Gastrocnemius medialis (tissue), 4 donors: ENCODE data around the gene APOL6. TPM values are rescaled to one million over a fixed set of nuclear protein-coding genes. Genes with fewer than 3 reads are reported as not detected.

Experiments
- ATAC-seq, 2 donors: fragments of 150-250 bp; one replicate each; pipeline ENCODE4 v1.9.1; 2016
- DNase-seq, 2 donors: peaks; one replicate each; pipeline ENCODE4 v3.0.0-alpha.2; 2019
- H3K27ac ChIP-seq, 4 donors: fragments of 200-600 bp; sonication (generic); 1 replicate in 1 of 4; 2 replicates in 3 of 4; pipeline ENCODE4 v1.5.1; 2016 to 2018; ENCODE audit warnings: mild to moderate bottlenecking in 2 of 4, moderate library complexity in 1 of 4
- H3K27me3 ChIP-seq, 3 donors: fragments of 200-600 bp; sonication (generic) in 2 of 3; 1 replicate in 1 of 3; 2 replicates in 2 of 3; pipeline versions ENCODE4 v1.5.1 to v1.6.0; 2016 to 2019; ENCODE audit warnings: mild to moderate bottlenecking in 1 of 3, moderate library complexity in 1 of 3
- H3K36me3 ChIP-seq, 2 donors: fragments of 200-600 bp; sonication (generic) in 1 of 2; one replicate each; pipeline ENCODE4 v1.5.1; 2017 to 2018
- H3K4me1 ChIP-seq, 2 donors: fragments of 200-600 bp; sonication (generic) in 1 of 2; one replicate each; pipeline ENCODE4 v1.5.1; 2016 to 2017; ENCODE audit warnings: mild to moderate bottlenecking in 2 of 2
- H3K4me3 ChIP-seq, 4 donors: fragments of 200-600 bp; sonication (generic) in 3 of 4; 1 replicate in 1 of 4; 2 replicates in 3 of 4; pipeline ENCODE4 v1.5.1; 2016 to 2019; ENCODE audit warnings: mild to moderate bottlenecking in 2 of 4
- H3K9me3 ChIP-seq, 3 donors: fragments of 200-600 bp; sonication (generic) in 2 of 3; 1 replicate in 1 of 3; 2 replicates in 2 of 3; pipeline ENCODE4 v1.5.1; 2016 to 2019
- POLR2A ChIP-seq, 2 donors: fragments of 450-650 bp; IDR thresholded peaks; one replicate each; pipeline ENCODE4 v1.6.1; 2017; ENCODE audit warnings: antibody characterized with exemption in 2 of 2, mild to moderate bottlenecking in 2 of 2, moderate library complexity in 2 of 2
- in situ Hi-C, 4 donors: fragments of 200-750 bp; cut with MboI; loops; one replicate each; pipeline versions ENCODE4 v1.15.0 to v1.8.0; 2017; ENCODE audit warnings: low sequenced_read_pairs in 4 of 4
- intact Hi-C: fragments of 100-400 bp; cut with DNase I; formaldehyde crosslinking; loops from one replicate; pipeline ENCODE4 v1.15.1; 2023; ENCODE audit warnings: low total_unique reads
- total RNA-seq, 4 donors: library from RNA; depleted of rRNA; stranded (reverse); fragments of >200 nt; gene quantifications; one replicate each; pipeline versions ENCODE4 v1.1.0 to v1.2.3, GENCODE V29; 2016
- TF ChIP-seq, protein P1 (sequence below), 5 experiments: fragments of 450-650 bp in 3 of 5; fragments of 200-600 bp in 2 of 5; sonication (generic) in 2 of 5; IDR thresholded peaks in 4 of 5; conservative IDR thresholded peaks in 1 of 5; 1 replicate in 4 of 5; 2 replicates in 1 of 5; pipeline ENCODE4 v1.5.1; 2016 to 2019; ENCODE audit warnings: antibody characterized with exemption in 5 of 5, mild to moderate bottlenecking in 3 of 5, moderate library complexity in 3 of 5

APOL6 gene, protein sequence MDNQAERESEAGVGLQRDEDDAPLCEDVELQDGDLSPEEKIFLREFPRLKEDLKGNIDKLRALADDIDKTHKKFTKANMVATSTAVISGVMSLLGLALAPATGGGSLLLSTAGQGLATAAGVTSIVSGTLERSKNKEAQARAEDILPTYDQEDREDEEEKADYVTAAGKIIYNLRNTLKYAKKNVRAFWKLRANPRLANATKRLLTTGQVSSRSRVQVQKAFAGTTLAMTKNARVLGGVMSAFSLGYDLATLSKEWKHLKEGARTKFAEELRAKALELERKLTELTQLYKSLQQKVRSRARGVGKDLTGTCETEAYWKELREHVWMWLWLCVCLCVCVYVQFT
- total RNA-seq, result 1 to 10 TPM; 1.5 to 4.5 (median 2.9) TPM

DNA sequence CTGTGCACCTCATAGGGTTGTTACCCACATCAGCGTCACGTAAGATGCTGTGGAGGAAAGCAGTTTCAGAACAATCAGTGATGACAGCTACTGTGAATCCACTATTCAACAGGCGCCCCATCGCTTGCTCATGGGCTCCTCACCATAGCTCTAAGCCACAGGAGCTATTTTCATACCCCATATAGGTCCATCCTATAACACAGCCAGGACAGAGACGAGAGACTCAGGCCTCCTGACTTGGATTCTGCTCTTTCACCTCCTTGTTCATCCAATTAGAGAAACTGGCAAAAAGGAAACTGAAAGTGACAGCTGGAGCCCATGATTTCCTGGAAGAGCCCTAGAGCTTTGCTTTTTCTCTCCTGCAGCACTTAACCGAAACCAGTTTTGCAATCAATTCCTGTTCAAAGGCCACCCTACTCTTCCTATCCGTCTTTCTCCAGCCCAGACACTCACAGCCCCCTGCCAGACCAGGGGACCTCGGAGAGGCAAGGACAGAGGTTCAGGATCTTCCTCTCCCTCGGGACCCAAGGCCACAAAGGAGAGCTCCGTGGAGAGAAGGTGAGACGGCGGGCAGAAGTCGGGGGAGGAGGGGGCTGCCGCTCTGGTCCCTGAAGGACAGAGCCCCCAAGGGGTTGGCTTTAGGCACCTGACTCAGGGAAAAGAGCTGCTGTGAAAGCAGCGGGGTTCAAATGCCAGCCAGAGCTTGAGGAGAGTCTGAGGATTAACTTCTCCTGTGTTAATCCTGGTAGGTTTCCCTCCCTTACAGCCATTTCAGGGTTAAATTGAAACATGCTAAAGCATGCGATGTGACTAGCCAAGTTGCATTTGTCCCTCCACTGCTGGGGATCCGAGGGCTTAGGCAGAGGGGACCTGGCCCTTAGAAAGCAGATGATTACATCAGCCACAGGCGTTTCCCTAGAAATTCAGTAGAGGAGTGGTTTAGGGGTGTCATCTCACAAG lies at the start of gene APOL6:
Gene APOL6 (plus strand): TSS at position 381 of the 960 bp plus-strand sequence. CDS start 7,980 bp downstream, outside the sequence.
- in situ Hi-C loops, result loop anchor here in 1 of 4 donors (25.0 kb wide), 1 partner anchor 264 kb away; no protein-coding TSS in a partner anchor
- peak; percentile 70 to 86 for ATAC-seq

DNA sequence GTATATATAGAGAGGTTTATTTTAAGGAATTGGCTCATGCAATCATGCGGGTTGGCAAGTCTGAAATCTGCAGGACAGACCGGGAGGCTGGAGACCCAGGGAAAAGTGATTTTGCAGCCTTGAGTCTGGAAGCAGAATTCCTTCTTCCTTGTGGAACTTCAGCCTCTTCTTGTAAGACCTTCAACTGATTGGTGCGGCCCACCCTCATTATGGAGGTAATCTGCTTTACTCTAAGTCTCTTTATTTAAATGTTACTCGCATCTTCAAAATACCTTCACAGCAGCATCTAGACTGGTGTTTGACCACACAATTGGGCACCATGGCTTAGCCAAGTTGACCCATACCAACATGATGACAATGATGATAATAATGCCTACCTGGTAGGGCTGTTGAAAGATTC lies 48.9 kb upstream of the APOL6 start:
- H3K27ac ChIP-seq, result peak overlapping the region; percentile 90 to 99 (median 96)

More for the DNA sequence above, at the start of gene APOL6:
- intact Hi-C loops, result no loop called here
- Histone ChIP-seq H3K9me3 (no peaks in the 10 kb centered on the region), H3K27ac (peak within 1 kb of the TSS; percentile 78 to 89 (median 87)), H3K4me3 (peak within 1 kb of the TSS; percentile 63 to 83 (median 74)), H3K36me3 (no peaks in the 10 kb centered on the region), H3K4me1 (peaks cover 31 to 39% of the 10 kb centered on the region in 2 donors), H3K27me3 (no peaks in the 10 kb centered on the region)
- no peak for TF ChIP-seq POLR2A (IDR thresholded peaks at IDR 0.05)
- TF ChIP-seq, protein P1, sequence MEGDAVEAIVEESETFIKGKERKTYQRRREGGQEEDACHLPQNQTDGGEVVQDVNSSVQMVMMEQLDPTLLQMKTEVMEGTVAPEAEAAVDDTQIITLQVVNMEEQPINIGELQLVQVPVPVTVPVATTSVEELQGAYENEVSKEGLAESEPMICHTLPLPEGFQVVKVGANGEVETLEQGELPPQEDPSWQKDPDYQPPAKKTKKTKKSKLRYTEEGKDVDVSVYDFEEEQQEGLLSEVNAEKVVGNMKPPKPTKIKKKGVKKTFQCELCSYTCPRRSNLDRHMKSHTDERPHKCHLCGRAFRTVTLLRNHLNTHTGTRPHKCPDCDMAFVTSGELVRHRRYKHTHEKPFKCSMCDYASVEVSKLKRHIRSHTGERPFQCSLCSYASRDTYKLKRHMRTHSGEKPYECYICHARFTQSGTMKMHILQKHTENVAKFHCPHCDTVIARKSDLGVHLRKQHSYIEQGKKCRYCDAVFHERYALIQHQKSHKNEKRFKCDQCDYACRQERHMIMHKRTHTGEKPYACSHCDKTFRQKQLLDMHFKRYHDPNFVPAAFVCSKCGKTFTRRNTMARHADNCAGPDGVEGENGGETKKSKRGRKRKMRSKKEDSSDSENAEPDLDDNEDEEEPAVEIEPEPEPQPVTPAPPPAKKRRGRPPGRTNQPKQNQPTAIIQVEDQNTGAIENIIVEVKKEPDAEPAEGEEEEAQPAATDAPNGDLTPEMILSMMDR (IDR thresholded peaks at IDR 0.05 in 4 of 5, conservative IDR thresholded peaks at IDR 0.05 in 1 of 5), result no peak
- DNase-seq, result peak in 1 of 2 donors; percentile 16

DNA sequence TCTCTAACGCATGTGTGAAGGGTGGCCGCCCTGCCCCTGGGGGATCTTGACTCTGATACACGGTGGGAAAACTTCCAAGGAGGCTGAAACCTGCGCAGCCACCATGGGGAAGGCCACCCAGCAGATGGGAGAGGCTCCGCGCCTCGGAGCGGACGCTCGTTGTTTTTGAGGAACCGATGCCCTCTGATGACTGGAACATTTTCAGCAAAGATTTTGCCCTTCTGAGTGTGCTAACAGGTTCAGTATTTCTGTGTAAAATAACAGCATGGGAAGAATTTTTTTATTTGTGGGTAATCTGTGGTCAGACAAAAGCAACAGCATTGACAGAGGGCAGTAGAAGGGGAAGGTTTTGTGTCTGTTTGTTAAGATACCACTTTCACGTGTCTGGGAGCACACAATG lies 47.8 kb upstream of the APOL6 start:
- peaks cover 36 to 48% of the 10 kb centered on the region in 2 donors for H3K4me1 ChIP-seq
- in situ Hi-C loops (no loop called here), intact Hi-C loops (no loop called here)
- H3K4me3 ChIP-seq, result no peak overlapping the region
- TF ChIP-seq, protein P1 (IDR thresholded peaks at IDR 0.05 in 4 of 5, conservative IDR thresholded peaks at IDR 0.05 in 1 of 5), result no peak
- no peak for TF ChIP-seq POLR2A (IDR thresholded peaks at IDR 0.05)
- no peak for ATAC-seq
- no peaks in the 10 kb centered on the region for H3K36me3 ChIP-seq
- no peaks in the 10 kb centered on the region for H3K27me3 ChIP-seq
- H3K27ac ChIP-seq, result peak overlapping the region; percentile 90 to 99 (median 96)
- DNase-seq, result peak in 1 of 2 donors; percentile 23
- no peaks in the 10 kb centered on the region for H3K9me3 ChIP-seq

More for the DNA sequence above, 48.9 kb upstream of the APOL6 start:
- intact Hi-C loops, result no loop called here
- peaks cover 43 to 54% of the 10 kb centered on the region in 2 donors for H3K4me1 ChIP-seq
- no peaks in the 10 kb centered on the region for H3K9me3 ChIP-seq
- in situ Hi-C loops, result loop anchor here in 2 of 4 donors (25.0 kb wide), 1 partner anchor 262 kb away; no protein-coding TSS in a partner anchor
- H3K27me3 ChIP-seq, result no peaks in the 10 kb centered on the region
- H3K4me3 ChIP-seq, result no peak overlapping the region
- no peaks in the 10 kb centered on the region for H3K36me3 ChIP-seq
- DNase-seq (peak in 1 of 2 donors; percentile 13), ATAC-seq (no peak)
- TF ChIP-seq, protein P1 (IDR thresholded peaks at IDR 0.05 in 4 of 5, conservative IDR thresholded peaks at IDR 0.05 in 1 of 5), result no peak
- TF ChIP-seq POLR2A (IDR thresholded peaks at IDR 0.05), result no peak

DNA sequence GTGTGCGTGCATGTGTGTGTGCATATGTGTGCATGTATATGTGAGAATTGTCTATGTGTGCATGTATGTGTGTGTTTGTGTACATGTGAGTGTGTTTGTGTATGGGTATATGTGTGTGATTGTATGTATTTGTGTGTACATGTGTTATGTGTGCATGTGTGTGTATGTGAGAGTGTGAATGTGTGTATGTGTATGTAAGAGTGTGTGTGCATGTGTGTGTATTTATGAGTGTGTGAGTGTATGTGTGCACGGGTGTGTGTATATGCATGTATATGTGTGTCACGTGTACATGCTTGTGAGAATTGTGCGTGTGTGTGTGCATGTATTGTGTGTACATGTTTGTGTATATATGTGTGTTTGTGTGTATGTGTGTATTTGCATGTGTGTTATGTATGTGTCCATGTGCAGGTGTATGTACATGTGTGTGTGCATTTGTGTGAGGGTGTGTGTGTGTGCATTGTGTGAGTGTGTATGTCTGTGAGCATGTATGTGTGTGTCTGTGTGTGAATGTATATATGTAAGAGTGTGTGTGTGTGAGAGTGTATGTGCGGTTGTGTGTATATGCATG lies 47.1 kb upstream of the APOL6 start:
- in situ Hi-C loops, result no loop called here
- Histone ChIP-seq H3K27ac (peak overlapping the region; percentile 92 to 97 (median 97)), H3K27me3 (no peaks in the 10 kb centered on the region), H3K9me3 (no peaks in the 10 kb centered on the region), H3K4me1 (peaks cover 42 to 47% of the 10 kb centered on the region in 2 donors), H3K4me3 (no peak overlapping the region), H3K36me3 (no peaks in the 10 kb centered on the region)
- intact Hi-C loops, result no loop called here
- ATAC-seq, result no peak
- TF ChIP-seq, protein P1 (IDR thresholded peaks at IDR 0.05 in 4 of 5, conservative IDR thresholded peaks at IDR 0.05 in 1 of 5), result no peak
- TF ChIP-seq POLR2A (IDR thresholded peaks at IDR 0.05), result no peak
- peak in 1 of 2 donors; percentile 8 for DNase-seq
